Embryonic facial prominence (tissue), 1 donor: ENCODE measurements around the gene RBP3.

Experiments used
- DNase-seq: peaks from one replicate; pipeline ENCODE4 v3.0.0-alpha.2; 2016; ENCODE audit errors: extremely low spot score

The RBP3 gene

DNA sequence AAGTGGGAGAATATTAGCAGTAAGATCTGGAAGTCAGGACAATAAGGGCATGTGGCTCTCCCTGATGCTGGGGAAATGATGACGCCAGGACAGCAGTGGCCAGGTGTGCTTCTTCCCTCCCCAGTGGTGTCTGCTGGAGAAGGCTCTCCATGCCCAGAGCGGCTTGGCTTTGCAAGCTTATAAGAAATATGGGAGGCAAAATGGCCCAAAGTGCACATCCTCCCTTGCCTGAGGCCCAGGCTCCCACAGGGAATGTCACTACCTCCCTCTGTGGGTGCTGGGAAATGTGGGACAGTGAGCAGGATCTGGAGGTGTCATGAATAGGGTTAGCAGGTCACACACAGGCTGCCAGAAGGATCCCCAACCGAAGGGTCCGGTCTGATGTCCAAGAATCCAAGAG is 53.0 kb downstream of the RBP3 start:
- DNase-seq = no peak

DNA sequence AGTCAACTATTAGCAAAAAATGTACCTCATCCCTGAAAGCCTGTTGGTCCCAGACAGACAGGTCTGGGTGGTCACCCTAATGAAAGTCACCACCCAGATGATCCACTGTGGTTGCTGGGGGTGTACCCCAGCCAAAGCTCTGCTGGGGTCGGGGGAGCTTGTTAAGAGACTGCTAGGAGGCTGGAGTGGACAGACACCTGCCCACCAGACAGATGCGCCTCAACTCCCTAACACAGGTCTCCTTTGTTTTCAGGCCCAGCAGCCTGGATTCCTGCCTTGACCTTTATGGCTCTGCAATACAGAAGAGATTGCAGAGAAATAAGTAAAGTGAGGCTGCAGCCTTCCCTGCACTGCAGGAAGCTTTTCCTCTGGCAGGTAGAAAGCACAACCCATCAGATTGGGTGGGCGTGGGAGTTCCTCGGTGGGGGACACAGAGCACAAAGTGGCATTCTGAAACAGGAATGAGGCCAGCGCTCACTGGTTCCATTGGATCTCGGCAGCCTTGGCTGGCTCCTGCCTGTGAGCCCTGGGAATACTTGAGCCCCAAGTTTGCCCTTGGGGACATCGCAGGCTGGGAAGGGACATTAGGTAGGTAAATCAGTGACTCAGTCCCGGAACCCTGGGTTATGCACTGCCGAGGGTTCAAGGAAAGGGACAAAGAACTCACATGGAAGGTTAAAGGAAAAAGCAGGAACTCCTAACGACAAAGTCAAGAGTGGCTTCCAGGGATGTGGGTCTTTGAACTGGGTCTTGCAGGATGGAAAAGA is 53.9 kb downstream of the RBP3 start:
- DNase-seq = no peak

DNA sequence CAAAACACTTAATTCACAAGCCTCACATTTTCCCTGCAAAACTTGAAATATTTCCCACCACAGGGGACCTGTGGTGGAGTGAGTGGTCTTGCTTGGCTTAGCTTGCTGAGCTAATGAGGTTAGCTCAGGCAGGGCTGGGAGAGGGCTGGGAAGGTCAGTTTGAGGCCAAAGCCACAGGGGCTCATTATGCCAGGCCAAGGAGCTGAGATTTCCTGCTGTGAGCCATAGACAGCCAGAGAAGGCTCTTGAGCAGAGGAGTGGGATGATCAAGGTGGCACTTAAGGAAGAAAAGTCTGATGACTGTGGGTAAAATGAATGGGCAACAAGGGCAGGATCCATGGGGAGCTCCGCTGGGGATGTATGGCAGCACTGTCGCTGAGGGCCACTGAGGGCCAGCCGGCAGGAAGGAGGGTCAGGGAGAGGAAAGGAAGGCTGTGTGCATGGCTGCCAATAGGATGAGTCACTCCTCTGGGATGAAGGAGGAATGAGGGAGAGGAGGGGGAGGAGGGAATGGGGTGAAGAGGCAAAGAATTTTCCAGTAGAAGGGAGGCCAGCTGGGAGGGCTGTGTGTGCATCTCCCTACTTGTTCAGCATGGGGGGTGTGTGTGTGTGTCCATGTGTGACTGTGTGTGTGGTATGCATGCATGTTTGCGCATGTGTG is 54.6 kb downstream of the RBP3 start:
- no peak for DNase-seq

DNA sequence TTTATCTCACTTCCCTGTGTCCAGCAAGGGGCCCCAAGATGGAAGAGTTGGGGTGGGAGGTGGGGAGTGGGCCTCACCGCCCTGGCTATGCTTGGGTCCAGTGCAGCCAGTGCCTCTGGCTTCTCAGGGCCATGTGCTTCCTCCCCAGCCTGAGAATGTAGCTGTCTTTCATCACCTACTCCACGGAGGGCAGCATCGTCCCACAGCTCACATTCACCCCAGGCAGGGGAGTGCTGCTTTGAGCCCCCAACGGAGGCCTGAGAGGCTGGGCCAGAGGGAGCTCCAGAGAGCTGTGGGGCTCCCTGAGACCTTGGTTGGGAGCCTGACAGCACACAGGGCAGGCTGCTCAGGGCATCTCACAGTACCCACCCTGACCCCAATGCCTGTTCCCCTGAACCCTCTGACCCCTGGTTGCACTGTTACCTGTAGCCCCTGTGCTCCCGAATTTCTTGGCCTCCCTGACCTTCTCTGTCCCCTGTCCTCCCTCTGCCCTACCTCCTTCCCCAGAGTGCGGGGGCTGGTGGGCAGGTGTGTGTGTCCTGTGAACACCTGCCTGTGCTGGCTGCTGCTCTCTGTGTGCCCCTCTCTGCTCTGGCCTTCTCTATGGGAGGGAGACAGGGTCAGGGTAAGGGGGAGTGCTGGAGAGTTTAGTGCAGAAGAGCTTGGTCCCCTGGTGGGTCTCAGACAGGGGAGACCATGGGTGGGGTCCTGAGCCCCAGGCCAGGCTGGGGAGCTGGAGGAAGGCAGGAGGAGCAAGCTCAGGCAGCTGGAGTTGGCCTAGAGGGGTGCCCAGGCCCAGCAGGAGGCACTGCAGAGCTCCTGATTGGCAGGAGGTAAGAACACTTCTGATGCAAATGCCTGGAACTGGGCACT is 55.5 kb downstream of the RBP3 start:
- DNase-seq = no peak

DNA sequence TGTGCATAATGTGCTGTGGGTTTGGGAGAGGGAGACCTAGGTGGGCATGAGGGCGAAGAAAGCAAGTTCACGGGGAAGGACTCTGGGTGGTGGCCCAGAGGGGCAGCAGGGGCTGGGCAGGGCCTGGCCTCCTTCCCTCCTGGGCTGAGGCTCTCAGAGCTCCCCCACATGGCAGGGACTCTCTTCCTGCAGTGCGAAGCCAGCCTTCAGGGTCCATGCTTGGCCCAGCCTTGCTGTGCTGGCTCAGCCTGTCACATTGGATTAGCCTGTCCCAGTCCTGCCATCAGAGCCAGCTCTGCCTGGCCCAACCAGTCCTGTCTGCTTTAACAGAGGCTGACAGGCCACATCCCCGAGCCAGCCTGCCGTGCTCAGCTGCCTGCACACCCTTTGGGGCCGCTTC is 56.3 kb downstream of the RBP3 start:
- no peak for DNase-seq

DNA sequence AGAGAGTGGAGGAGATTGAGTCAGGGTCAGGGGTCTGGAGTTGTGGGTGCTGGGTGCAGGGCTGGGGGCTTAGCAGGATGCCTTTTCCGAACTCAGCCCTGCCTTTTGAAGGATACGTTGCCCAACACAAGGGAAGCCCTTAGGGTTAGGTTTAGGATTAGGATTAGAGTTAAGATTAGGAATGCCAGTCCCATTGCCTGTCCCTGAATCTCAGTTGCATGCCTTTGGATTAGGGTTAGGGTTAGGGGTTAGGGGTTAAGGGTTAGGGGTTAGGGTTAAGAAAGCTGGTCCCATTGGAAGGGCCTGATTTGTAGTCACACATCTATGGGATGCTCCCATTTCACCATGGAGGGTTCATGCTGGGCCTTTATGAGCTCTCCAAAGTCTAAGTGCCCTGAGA is 56.8 kb downstream of the RBP3 start:
- no peak for DNase-seq

DNA sequence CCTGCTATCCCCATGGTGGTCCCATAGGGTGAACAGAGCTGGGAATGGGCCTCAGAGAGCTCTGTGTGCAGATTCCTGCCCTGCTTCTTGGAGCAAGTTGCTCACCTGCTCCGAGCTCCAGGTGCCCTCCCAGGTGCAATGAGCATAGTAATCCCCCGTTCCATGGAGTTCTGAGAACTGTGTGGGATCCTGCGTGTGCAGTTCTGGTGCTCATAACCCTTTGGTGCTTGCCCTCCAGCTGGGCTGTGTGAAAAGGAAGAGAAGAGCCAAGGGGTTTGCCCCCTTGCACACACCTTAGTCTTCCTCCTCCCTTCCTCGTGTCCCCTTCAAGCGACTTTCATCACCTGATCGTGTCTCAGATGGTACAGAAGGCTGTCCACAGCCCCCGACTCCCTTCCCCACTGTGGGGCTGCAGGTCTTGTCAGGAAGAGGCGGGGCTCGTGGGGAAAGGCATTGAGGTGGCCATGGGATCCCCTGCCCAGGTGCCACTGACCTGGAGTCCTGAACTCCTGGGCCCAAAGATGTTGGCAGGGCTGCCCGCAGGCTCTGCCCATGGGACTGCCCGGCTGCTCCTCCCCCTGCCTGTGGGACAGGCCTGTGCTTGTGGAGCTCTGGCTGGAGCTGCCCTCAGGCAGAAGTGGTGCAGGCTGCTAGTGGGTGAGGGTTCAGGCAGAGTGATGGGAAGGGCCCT is 57.8 kb downstream of the RBP3 start:
- no peak for DNase-seq

DNA sequence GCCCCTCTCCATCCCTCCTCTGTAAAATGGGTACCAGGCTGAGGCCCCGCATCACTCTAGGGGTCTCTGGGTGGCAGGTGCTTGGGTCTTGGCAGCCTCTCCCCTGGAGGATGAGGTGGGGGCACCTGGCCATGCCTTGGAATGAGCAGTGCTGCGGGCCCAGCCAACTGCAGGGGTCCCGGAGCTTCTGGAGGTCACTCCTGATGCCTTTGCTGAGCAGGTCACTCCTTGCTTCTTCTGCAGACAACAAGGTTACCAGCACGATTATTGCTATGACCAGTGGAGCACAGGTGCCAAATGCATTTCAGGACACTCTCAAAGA is 58.3 kb downstream of the RBP3 start:
- DNase-seq = no peak

DNA sequence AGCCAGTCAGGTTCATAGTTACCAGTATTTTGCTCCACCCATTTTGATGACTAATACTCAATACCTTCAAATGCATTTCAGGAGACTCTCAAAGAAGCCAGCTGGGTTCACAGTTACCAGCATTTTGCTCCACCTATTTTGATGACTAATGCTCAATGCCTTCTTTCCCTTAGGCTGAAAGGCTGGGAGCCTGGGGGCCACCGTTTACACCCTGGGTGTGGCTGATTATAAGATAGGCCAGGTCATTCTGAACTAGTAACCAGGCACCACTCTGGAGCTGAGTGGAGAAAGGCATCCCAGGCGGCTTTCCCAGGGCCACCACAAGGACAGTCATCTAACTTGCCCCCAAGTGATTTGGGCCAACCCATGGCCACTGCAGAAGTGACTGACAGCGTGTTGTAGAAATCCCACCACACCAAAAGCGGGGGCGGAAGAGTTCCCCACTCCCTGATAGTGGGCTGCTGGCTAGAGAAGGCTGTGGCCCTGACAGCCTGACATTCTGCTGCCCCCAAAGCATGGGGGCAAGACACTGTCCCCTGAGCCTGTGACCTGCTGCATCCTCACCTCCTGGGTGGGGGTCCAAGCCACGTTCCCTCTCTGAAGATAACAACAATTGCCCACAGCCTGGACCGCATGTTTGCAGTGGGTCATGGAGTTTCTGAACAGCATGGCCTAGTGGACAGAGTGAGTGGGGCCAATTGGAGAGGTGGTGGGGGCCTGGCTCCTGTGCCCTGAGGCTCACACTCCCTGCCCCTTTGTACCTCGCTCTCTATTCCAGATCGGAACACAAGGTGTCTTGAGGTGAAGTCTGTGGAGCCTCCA is 58.9 kb downstream of the RBP3 start:
- no peak for DNase-seq
